Activated naive CD4-positive, alpha-beta T cell treated with anti-CD3 and anti-CD28 coated beads, Interleukin-2, amount 10 ng/mL, durations not matched to agents 7 days and 5 days (primary cell): ENCODE measurements around the gene RDH5.

ENCODE experiments used
- CTCF ChIA-PET: fragments of 350-600 bp; sonication (Branson Sonifier 250); formaldehyde crosslinking; loops from one replicate; lab custom pipeline; 2021; ENCODE audit warnings: antibody characterized with exemption; lab: Charles Lee
- DNase-seq: peaks from one replicate; pipeline ENCODE4 v3.0.0-alpha.2; 2020
- H3K27ac Mint-ChIP-seq: one replicate; pipeline ENCODE4 v1.8.0; 2021; ENCODE audit warnings: mild to moderate bottlenecking, moderate library complexity, mixed read lengths
- H3K27me3 Mint-ChIP-seq: one replicate; pipeline ENCODE4 v1.8.0; 2021; ENCODE audit warnings: mild to moderate bottlenecking, mixed read lengths
- H3K36me3 Mint-ChIP-seq: one replicate; pipeline ENCODE4 v1.8.0; 2021; ENCODE audit warnings: mixed read lengths
- H3K4me1 Mint-ChIP-seq: one replicate; pipeline ENCODE4 v1.8.0; 2021; ENCODE audit warnings: mixed read lengths
- H3K4me3 Mint-ChIP-seq: one replicate; pipeline ENCODE4 v1.8.0; 2021; ENCODE audit warnings: mild to moderate bottlenecking, moderate library complexity, mixed read lengths
- H3K9me3 Mint-ChIP-seq: one replicate; pipeline ENCODE4 v1.8.0; 2021; ENCODE audit warnings: mixed read lengths

The RDH5 gene

DNA sequence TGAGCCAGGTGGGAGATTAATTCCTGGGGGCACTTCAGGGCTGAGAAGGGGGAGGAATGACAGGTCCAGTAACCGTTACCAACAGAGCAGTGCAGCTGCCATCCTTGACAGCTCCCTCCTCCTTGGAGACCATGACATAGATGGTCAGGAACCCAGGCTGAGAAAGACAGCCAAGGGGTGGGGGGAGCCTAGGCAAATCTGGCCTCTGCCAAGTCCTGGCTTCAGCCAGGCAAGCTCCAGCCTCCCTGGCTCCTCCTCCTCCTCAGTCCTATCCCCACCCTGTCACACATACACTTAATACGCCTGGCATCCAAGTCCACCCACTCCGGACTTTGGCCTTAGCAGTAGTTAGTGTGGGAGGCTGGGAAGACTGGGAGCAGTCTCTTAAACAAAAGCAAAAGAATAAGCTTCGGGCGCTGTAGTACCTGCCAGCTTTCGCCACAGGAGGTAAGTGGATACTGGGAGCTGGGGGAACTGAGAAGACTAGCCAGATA lies at the start of gene RDH5:
Gene RDH5 (plus strand): TSS at position 323 of the 494 bp plus-strand sequence. CDS start 792 bp downstream, outside the sequence.
- peaks cover 54% of the 10 kb centered on the region for H3K4me1 Mint-ChIP-seq
- no peak for DNase-seq
- peaks cover 8% of the 10 kb centered on the region for H3K27me3 Mint-ChIP-seq
- CTCF ChIA-PET: interaction anchor here (1.0 to 11.3 kb wide), 4 partner anchors 16 to 220 kb away, joined by 3 to 166 read pairs (median 3); a partner anchor contains a TSS
- no peak within 1 kb of the TSS for H3K27ac Mint-ChIP-seq
- H3K36me3 Mint-ChIP-seq: peaks cover 20% of the 10 kb centered on the region
- no peaks in the 10 kb centered on the region for H3K9me3 Mint-ChIP-seq
- H3K4me3 Mint-ChIP-seq: no peak within 1 kb of the TSS

DNA sequence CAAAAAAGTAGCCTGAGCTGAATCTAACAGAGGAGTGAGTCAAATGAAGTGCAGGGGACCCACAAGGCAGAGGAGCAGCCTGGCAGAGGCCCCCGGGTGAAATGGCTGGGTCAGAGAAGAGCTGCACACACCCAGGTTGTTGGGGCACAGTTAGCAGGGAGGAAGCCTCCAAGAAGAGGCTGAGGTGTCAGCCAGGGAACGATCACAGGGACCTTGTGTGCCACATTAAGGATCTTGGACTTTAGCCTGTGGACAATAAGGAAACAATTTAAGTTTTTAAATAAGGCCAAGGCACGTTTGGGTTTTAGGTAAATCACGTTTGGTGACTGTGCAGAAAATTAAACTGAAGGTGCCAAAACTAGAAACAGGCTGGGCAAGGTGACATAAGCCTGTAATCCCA lies 48.4 kb upstream of the RDH5 start:
- Mint-ChIP-seq H3K4me1 (no peaks in the 10 kb centered on the region), H3K36me3 (no peaks in the 10 kb centered on the region), H3K4me3 (no peak overlapping the region), H3K27ac (no peak overlapping the region), H3K9me3 (no peaks in the 10 kb centered on the region), H3K27me3 (peaks cover 11% of the 10 kb centered on the region)
- DNase-seq: no peak
- CTCF ChIA-PET: no interaction called here

GRCh38 chr12:55673638-55674037 lies 46.6 kb upstream of the RDH5 start:
- Mint-ChIP-seq H3K4me3 (no peak overlapping the region), H3K27ac (no peak overlapping the region), H3K36me3 (no peaks in the 10 kb centered on the region), H3K4me1 (no peaks in the 10 kb centered on the region), H3K27me3 (peaks cover 18% of the 10 kb centered on the region), H3K9me3 (no peaks in the 10 kb centered on the region)
- CTCF ChIA-PET: interaction anchor here (0.9 kb wide), 1 partner anchor 27 kb away, joined by 3 read pairs; no protein-coding TSS in a partner anchor
- no peak for DNase-seq

DNA sequence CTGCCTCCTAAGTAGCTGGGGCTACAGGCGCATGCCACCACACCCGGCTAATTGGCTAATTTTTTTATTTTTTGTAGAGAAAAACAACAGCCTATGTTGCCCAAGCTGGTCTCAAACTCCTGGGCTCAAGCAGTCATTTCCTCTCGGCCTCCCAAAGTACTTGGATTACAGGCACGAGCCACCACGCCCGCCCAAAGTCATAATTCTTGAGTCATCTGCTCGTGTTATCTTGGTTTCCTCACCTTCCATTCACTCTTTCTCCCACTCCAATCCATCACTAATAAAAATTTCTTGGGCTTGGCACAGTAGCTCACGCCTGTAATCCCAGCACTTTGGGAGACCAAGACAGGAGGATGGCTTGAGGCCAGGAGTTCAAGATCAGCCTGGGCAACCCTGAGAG lies 44.5 kb upstream of the RDH5 start:
- Mint-ChIP-seq H3K9me3 (no peaks in the 10 kb centered on the region), H3K36me3 (no peaks in the 10 kb centered on the region), H3K4me3 (no peak overlapping the region), H3K4me1 (no peaks in the 10 kb centered on the region), H3K27ac (no peak overlapping the region), H3K27me3 (peaks cover 32% of the 10 kb centered on the region)
- CTCF ChIA-PET: interaction anchor here (1.6 kb wide), 1 partner anchor 19 kb away, joined by 4 read pairs; no protein-coding TSS in a partner anchor
- no peak for DNase-seq

- Mint-ChIP-seq H3K36me3 (no peaks in the 10 kb centered on the region), H3K9me3 (no peaks in the 10 kb centered on the region), H3K27me3 (peaks cover 43% of the 10 kb centered on the region), H3K4me1 (no peaks in the 10 kb centered on the region), H3K4me3 (no peak overlapping the region), H3K27ac (no peak overlapping the region)
- CTCF ChIA-PET: interaction anchor here (0.8 to 1.0 kb wide), 2 partner anchors 10 to 21 kb away, joined by 3 to 4 read pairs; no protein-coding TSS in a partner anchor
- no peak for DNase-seq
These were observed 43.5 kb upstream of the RDH5 start for GRCh38 chr12:55676707-55677106.

DNA sequence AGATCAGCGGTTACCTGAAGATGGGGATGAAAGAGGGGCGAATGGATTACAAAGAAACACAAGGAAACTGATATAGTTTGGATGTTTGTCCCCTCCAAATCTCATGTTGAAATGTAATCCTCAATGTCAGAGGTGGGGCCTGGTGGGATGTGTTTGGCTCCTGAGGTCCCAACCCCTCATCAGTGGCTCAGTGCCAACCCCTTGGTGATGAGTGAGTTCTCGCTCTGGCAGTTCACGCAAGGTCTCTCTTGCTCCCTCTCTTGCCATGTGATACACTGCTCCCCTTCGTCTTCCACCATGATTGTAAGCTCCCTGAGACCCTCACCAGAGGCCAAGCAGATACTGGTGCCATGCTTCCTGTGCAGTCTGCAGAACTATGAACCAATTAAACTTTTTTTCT lies 40.5 kb upstream of the RDH5 start:
- H3K27ac Mint-ChIP-seq: no peak overlapping the region
- CTCF ChIA-PET: interaction anchor here (1.1 kb wide), 1 partner anchor 58 kb away, joined by 3 read pairs; no protein-coding TSS in a partner anchor
- H3K4me1 Mint-ChIP-seq: no peaks in the 10 kb centered on the region
- H3K36me3 Mint-ChIP-seq: no peaks in the 10 kb centered on the region
- peaks cover 64% of the 10 kb centered on the region for H3K27me3 Mint-ChIP-seq
- H3K4me3 Mint-ChIP-seq: no peak overlapping the region
- no peaks in the 10 kb centered on the region for H3K9me3 Mint-ChIP-seq
- no peak for DNase-seq

- Mint-ChIP-seq H3K36me3 (no peaks in the 10 kb centered on the region), H3K27ac (no peak overlapping the region), H3K4me1 (no peaks in the 10 kb centered on the region), H3K4me3 (no peak overlapping the region), H3K27me3 (peaks cover 63% of the 10 kb centered on the region), H3K9me3 (no peaks in the 10 kb centered on the region)
- no peak for DNase-seq
- CTCF ChIA-PET: interaction anchor here (0.9 to 1.4 kb wide), 3 partner anchors 25 to 56 kb away, joined by 3 to 7 read pairs (median 7); partner anchors contain the start of gene RDH5
These were observed 38.8 kb upstream of the RDH5 start for GRCh38 chr12:55681142-55682077.

- no peak for DNase-seq
- Mint-ChIP-seq H3K36me3 (no peaks in the 10 kb centered on the region), H3K27me3 (peaks cover 67% of the 10 kb centered on the region), H3K9me3 (no peaks in the 10 kb centered on the region), H3K4me1 (no peaks in the 10 kb centered on the region), H3K27ac (no peak overlapping the region), H3K4me3 (no peak overlapping the region)
- CTCF ChIA-PET: interaction anchor here (0.9 to 1.4 kb wide), 3 partner anchors 26 to 56 kb away, joined by 3 to 7 read pairs (median 7); partner anchors contain the start of gene RDH5
These were observed 38.0 kb upstream of the RDH5 start for GRCh38 chr12:55682087-55682796.

DNA sequence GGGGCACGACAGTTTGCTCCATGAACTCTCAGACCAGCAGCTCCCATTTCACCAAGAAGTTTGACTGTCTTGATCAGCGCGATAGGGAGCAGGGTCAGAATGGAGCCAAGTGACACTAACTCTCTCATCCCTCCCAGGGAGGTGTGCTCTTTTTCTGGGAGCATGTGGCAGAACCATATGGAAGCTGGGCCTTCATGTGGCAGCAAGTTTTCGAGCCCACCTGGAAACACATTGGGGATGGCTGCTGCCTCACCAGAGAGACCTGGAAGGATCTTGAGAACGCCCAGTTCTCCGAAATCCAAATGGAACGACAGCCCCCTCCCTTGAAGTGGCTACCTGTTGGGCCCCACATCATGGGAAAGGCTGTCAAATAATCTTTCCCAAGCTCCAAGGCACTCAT lies 36.5 kb upstream of the RDH5 start:
- H3K4me3 Mint-ChIP-seq: no peak overlapping the region
- no peak for DNase-seq
- no peaks in the 10 kb centered on the region for H3K9me3 Mint-ChIP-seq
- H3K27me3 Mint-ChIP-seq: peaks cover 68% of the 10 kb centered on the region
- H3K27ac Mint-ChIP-seq: no peak overlapping the region
- CTCF ChIA-PET: interaction anchor here (0.9 kb wide), 1 partner anchor 46 kb away, joined by 3 read pairs; no protein-coding TSS in a partner anchor
- H3K4me1 Mint-ChIP-seq: no peaks in the 10 kb centered on the region
- no peaks in the 10 kb centered on the region for H3K36me3 Mint-ChIP-seq

DNA sequence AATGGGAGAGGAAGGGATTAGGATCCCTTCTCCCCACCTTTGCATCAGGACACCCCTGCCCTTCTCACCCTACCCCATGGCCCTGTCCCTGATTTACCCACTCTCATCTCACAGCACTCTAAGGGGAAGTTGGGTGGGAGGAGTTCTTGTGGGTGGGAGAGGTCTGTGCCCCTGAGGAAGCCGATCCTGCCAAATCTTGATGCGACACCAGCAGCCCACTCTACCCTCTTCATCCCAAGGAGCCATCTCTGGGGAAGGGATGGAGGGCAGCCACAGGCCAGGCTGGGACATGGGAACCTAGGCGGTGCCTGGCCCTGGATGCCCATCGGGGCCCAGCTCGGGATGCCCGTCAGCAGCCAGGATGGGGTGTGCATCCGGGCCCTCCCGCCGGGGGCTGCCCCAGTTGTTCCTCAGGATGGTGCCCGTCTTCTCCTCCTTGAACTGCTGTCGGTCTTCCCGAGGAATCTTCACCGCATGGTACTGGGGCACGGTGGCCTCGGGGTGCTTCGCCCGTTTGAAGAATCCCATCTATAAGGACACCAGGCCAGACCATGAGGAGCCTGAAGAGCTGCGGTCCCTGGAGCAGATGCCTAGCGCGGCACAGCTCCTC lies 35.3 kb upstream of the RDH5 start:
- H3K4me1 Mint-ChIP-seq: no peaks in the 10 kb centered on the region
- H3K36me3 Mint-ChIP-seq: no peaks in the 10 kb centered on the region
- CTCF ChIA-PET: no interaction called here
- DNase-seq: no peak
- peaks cover 59% of the 10 kb centered on the region for H3K27me3 Mint-ChIP-seq
- no peaks in the 10 kb centered on the region for H3K9me3 Mint-ChIP-seq
- H3K4me3 Mint-ChIP-seq: no peak overlapping the region
- no peak overlapping the region for H3K27ac Mint-ChIP-seq

- H3K27me3 Mint-ChIP-seq: peaks cover 54% of the 10 kb centered on the region
- CTCF ChIA-PET: no interaction called here
- no peaks in the 10 kb centered on the region for H3K36me3 Mint-ChIP-seq
These were observed 34.5 kb upstream of the RDH5 start for GRCh38 chr12:55685671-55686070.

DNA sequence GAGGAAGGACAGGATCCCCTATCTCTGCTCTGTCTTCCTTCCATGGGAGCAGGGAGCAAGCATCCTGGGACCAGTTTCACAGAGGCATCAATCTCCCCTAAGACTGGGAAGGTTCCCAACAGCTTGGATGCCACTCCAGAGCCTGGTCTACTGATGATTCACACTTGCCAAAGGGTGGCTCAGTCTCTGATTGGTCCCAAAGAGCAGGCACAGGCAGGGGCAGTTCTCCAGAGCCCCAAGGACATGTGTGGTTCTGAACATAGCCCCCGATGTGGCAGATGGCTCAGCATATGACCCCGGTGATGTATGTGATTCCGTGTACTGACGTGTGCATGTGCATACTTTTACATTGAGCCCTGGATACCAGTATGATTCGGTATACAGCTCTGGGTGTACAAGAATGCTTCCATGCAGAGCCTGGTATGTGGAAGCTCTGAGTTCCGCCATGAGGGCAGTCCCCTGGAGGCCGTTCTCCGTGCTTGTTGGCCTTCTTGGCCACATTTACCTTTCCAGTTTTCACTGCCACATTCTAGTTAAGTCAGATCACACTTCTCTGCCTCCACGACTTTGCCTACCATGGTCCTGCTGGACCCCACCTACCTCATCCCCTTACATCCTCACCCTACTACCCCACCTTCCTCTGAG lies 33.7 kb upstream of the RDH5 start:
- Mint-ChIP-seq H3K27ac (no peak overlapping the region), H3K4me3 (no peak overlapping the region), H3K9me3 (no peaks in the 10 kb centered on the region), H3K27me3 (peaks cover 45% of the 10 kb centered on the region), H3K4me1 (no peaks in the 10 kb centered on the region), H3K36me3 (no peaks in the 10 kb centered on the region)
- DNase-seq: no peak
- CTCF ChIA-PET: no interaction called here

More at GRCh38 chr12:55685671-55686070, 34.5 kb upstream of the RDH5 start:
- DNase-seq: no peak
- H3K4me1 Mint-ChIP-seq: no peaks in the 10 kb centered on the region
- H3K9me3 Mint-ChIP-seq: no peaks in the 10 kb centered on the region
- H3K4me3 Mint-ChIP-seq: no peak overlapping the region
- H3K27ac Mint-ChIP-seq: no peak overlapping the region

GRCh38 chr12:55687746-55688145 lies 32.4 kb upstream of the RDH5 start:
- Mint-ChIP-seq H3K4me3 (no peak overlapping the region), H3K4me1 (no peaks in the 10 kb centered on the region), H3K9me3 (no peaks in the 10 kb centered on the region), H3K27me3 (peaks cover 36% of the 10 kb centered on the region), H3K36me3 (no peaks in the 10 kb centered on the region), H3K27ac (no peak overlapping the region)
- CTCF ChIA-PET: no interaction called here
- DNase-seq: no peak
